Trophoblast cell (in vitro differentiated cells and primary cell): ENCODE data around the gene CHD1.

Source experiments
- DNase-seq, 2 donors: peaks; one replicate each; pipeline ENCODE4 v3.0.0-alpha.2; 2016
- H2AFZ ChIP-seq: 2 replicates; pipeline ENCODE4 v1.6.1; 2013; ENCODE audit warnings: low read length, moderate library complexity, mild to moderate bottlenecking; ENCODE audit not compliant: insufficient read depth, poor library complexity
- H2AK5ac ChIP-seq: 2 replicates; pipeline ENCODE4 v1.6.1; 2013; ENCODE audit warnings: mild to moderate bottlenecking, low read length
- H2BK120ac ChIP-seq: 2 replicates; pipeline ENCODE4 v1.6.1; 2013; ENCODE audit warnings: low read length, mild to moderate bottlenecking, moderate library complexity; ENCODE audit not compliant: insufficient read depth, poor library complexity
- H2BK12ac ChIP-seq: 2 replicates; pipeline ENCODE4 v1.6.1; 2013; ENCODE audit warnings: mild to moderate bottlenecking, low read length, moderate library complexity
- H2BK5ac ChIP-seq: 2 replicates; pipeline ENCODE4 v1.6.1; 2013; ENCODE audit warnings: low read length, low read depth, moderate library complexity, mild to moderate bottlenecking; ENCODE audit not compliant: poor library complexity
- H3K14ac ChIP-seq: 2 replicates; pipeline ENCODE4 v1.6.1; 2013; ENCODE audit warnings: mild to moderate bottlenecking, low read length
- H3K18ac ChIP-seq: 2 replicates; pipeline ENCODE4 v1.6.1; 2013; ENCODE audit warnings: mild to moderate bottlenecking, low read length
- H3K23ac ChIP-seq: 2 replicates; pipeline ENCODE4 v1.6.1; 2013; ENCODE audit warnings: low read length
- H3K27ac ChIP-seq: 2 replicates; pipeline ENCODE4 v1.5.1; 2013; ENCODE audit warnings: low read depth, mild to moderate bottlenecking, inconsistent platforms, low read length, moderate library complexity
- H3K27me3 ChIP-seq: 2 replicates; pipeline ENCODE4 v1.6.1; 2013; ENCODE audit warnings: inconsistent platforms, mild to moderate bottlenecking, low read length, moderate library complexity; ENCODE audit not compliant: insufficient read depth
- H3K36me3 ChIP-seq, 2 experiments: 1 replicate in 1 of 2; 2 replicates in 1 of 2; pipeline ENCODE4 v1.6.1; 2013; ENCODE audit warnings: low read length in 2 of 2, mild to moderate bottlenecking in 2 of 2, moderate library complexity in 1 of 2; ENCODE audit not compliant: insufficient read depth in 2 of 2, control insufficient read depth in 1 of 2
- H3K4ac ChIP-seq: 2 replicates; pipeline ENCODE4 v1.6.1; 2013; ENCODE audit warnings: low read depth, mild to moderate bottlenecking, low read length, moderate library complexity
- H3K4me1 ChIP-seq, 2 experiments: 1 replicate in 1 of 2; 2 replicates in 1 of 2; pipeline ENCODE4 v1.6.1; 2013; ENCODE audit warnings: low read length in 2 of 2, mild to moderate bottlenecking in 2 of 2, moderate library complexity in 1 of 2; ENCODE audit not compliant: insufficient read depth in 2 of 2, control insufficient read depth in 1 of 2
- H3K4me2 ChIP-seq: 2 replicates; pipeline ENCODE4 v1.6.1; 2013; ENCODE audit warnings: inconsistent platforms, mild to moderate bottlenecking, low read length, moderate library complexity
- H3K4me3 ChIP-seq: 2 replicates; pipeline ENCODE4 v1.5.1; 2013; ENCODE audit warnings: mild to moderate bottlenecking, low read depth, low read length, inconsistent platforms
- H3K79me1 ChIP-seq: one replicate; pipeline ENCODE4 v1.6.1; 2013; ENCODE audit warnings: low read length
- H3K79me2 ChIP-seq: 2 replicates; pipeline ENCODE4 v1.6.1; 2013; ENCODE audit warnings: low read length, mild to moderate bottlenecking; ENCODE audit not compliant: control insufficient read depth, insufficient read depth, poor library complexity
- H3K9ac ChIP-seq: 2 replicates; pipeline ENCODE4 v1.6.1; 2013; ENCODE audit warnings: mild to moderate bottlenecking, low read length
- H3K9me3 ChIP-seq: 2 replicates; pipeline ENCODE4 v1.6.1; 2013; ENCODE audit warnings: low read depth, mild to moderate bottlenecking, control low read depth, inconsistent platforms, low read length; ENCODE audit not compliant: insufficient read depth
- H4K12ac ChIP-seq: 2 replicates; pipeline ENCODE4 v1.6.1; 2013; ENCODE audit warnings: low read depth, mild to moderate bottlenecking, low read length, moderate library complexity
- H4K8ac ChIP-seq: 2 replicates; pipeline ENCODE4 v1.6.1; 2013; ENCODE audit warnings: low read depth, mild to moderate bottlenecking, low read length, moderate library complexity
- H4K91ac ChIP-seq: one replicate; pipeline ENCODE4 v1.6.1; 2013; ENCODE audit warnings: low read depth, mild to moderate bottlenecking, low read length, moderate library complexity
- WGBS: extraction: QIAGEN DNeasy Blood & Tissue Kit; methylation state at CpG from one replicate; pipeline ENCODE4 v1.1.7; 2013; ENCODE audit warnings: missing lambda C conversion rate; ENCODE audit not compliant: insufficient read length, insufficient coverage; ENCODE audit errors: extremely low coverage; 5-methylcytosine and 5-hydroxymethylcytosine counted together

CHD1 gene

GRCh38 chr5:98827161-98827560 lies 101.6 kb downstream of the CHD1 start:
- H3K4me3 ChIP-seq: no peak overlapping the region
- H2AK5ac ChIP-seq: no peak overlapping the region
- no peak overlapping the region for H3K4me2 ChIP-seq
- H2BK12ac ChIP-seq: no peak overlapping the region
- no peak overlapping the region for H3K14ac ChIP-seq
- H3K79me1 ChIP-seq: no peaks in the 10 kb centered on the region
- no peak overlapping the region for H3K4ac ChIP-seq
- no CpG with 5 or more reads among the region's 1 CpG for WGBS
- H3K9ac ChIP-seq: no peak overlapping the region
- DNase-seq: peak; percentile 3 to 68
- H3K9me3 ChIP-seq: no peaks in the 10 kb centered on the region
- no peak overlapping the region for H3K18ac ChIP-seq
- H3K27me3 ChIP-seq: no peaks in the 10 kb centered on the region
- no peaks in the 10 kb centered on the region for H3K36me3 ChIP-seq
- no peak overlapping the region for H4K12ac ChIP-seq
- H3K79me2 ChIP-seq: no peaks in the 10 kb centered on the region
- H3K27ac ChIP-seq: no peak overlapping the region
- no peak overlapping the region for H2BK120ac ChIP-seq
- no peak overlapping the region for H4K91ac ChIP-seq
- H2AFZ ChIP-seq: no peak overlapping the region
- H4K8ac ChIP-seq: no peak overlapping the region
- no peaks in the 10 kb centered on the region for H3K4me1 ChIP-seq
- H3K23ac ChIP-seq: no peak overlapping the region
- H2BK5ac ChIP-seq: no peak overlapping the region

- no CpG with 5 or more reads among the region's 4 CpGs for WGBS
- Histone ChIP-seq H3K36me3 (no peaks in the 10 kb centered on the region), H3K4me2 (no peak overlapping the region)
Observed at GRCh38 chr5:98825582-98826375, 103.0 kb downstream of the CHD1 start.

GRCh38 chr5:98816582-98817222 lies 112.1 kb downstream of the CHD1 start:
- no peak overlapping the region for H2AFZ ChIP-seq
- H2BK120ac ChIP-seq: no peak overlapping the region
- H3K14ac ChIP-seq: no peak overlapping the region
- H3K27ac ChIP-seq: no peak overlapping the region
- H3K4me2 ChIP-seq: no peak overlapping the region
- H3K9me3 ChIP-seq: no peaks in the 10 kb centered on the region
- no peak overlapping the region for H2BK5ac ChIP-seq
- no peak overlapping the region for H3K18ac ChIP-seq
- no peaks in the 10 kb centered on the region for H3K79me1 ChIP-seq
- no peak overlapping the region for H4K8ac ChIP-seq
- H4K91ac ChIP-seq: no peak overlapping the region
- H4K12ac ChIP-seq: no peak overlapping the region
- WGBS: no CpG with 5 or more reads among the region's 6 CpGs
- no peak overlapping the region for H2BK12ac ChIP-seq
- H3K4ac ChIP-seq: no peak overlapping the region
- H3K4me1 ChIP-seq: no peaks in the 10 kb centered on the region
- DNase-seq: peak in 1 of 2 donors; percentile 5
- no peaks in the 10 kb centered on the region for H3K79me2 ChIP-seq
- no peak overlapping the region for H3K4me3 ChIP-seq
- H3K27me3 ChIP-seq: no peaks in the 10 kb centered on the region
- no peak overlapping the region for H2AK5ac ChIP-seq
- H3K36me3 ChIP-seq: no peaks in the 10 kb centered on the region
- no peak overlapping the region for H3K23ac ChIP-seq
- no peak overlapping the region for H3K9ac ChIP-seq

More at GRCh38 chr5:98825582-98826375, 103.0 kb downstream of the CHD1 start:
- H3K4ac ChIP-seq: no peak overlapping the region
- H4K12ac ChIP-seq: no peak overlapping the region
- no peak overlapping the region for H3K23ac ChIP-seq
- H3K79me1 ChIP-seq: no peaks in the 10 kb centered on the region
- no peaks in the 10 kb centered on the region for H3K27me3 ChIP-seq
- H2BK5ac ChIP-seq: no peak overlapping the region
- H4K91ac ChIP-seq: no peak overlapping the region
- H3K9ac ChIP-seq: no peak overlapping the region
- H2BK120ac ChIP-seq: no peak overlapping the region
- no peak overlapping the region for H3K14ac ChIP-seq
- DNase-seq: no peak
- no peak overlapping the region for H3K4me3 ChIP-seq
- H3K4me1 ChIP-seq: no peaks in the 10 kb centered on the region
- no peak overlapping the region for H3K18ac ChIP-seq
- no peaks in the 10 kb centered on the region for H3K9me3 ChIP-seq
- no peak overlapping the region for H2AK5ac ChIP-seq
- H3K79me2 ChIP-seq: no peaks in the 10 kb centered on the region
- no peak overlapping the region for H2AFZ ChIP-seq
- H3K27ac ChIP-seq: no peak overlapping the region
- H4K8ac ChIP-seq: no peak overlapping the region
- H2BK12ac ChIP-seq: no peak overlapping the region

GRCh38 chr5:98813755-98814154 lies 115.1 kb downstream of the CHD1 start:
- Histone ChIP-seq H2AK5ac (no peak overlapping the region), H3K79me1 (no peaks in the 10 kb centered on the region), H3K18ac (no peak overlapping the region), H3K27me3 (no peaks in the 10 kb centered on the region), H3K4me1 (no peaks in the 10 kb centered on the region), H3K4me2 (no peak overlapping the region), H2BK120ac (no peak overlapping the region), H3K4me3 (no peak overlapping the region), H2AFZ (no peak overlapping the region), H3K4ac (no peak overlapping the region), H4K91ac (no peak overlapping the region), H3K9ac (no peak overlapping the region), H3K79me2 (no peaks in the 10 kb centered on the region), H3K14ac (no peak overlapping the region), H2BK12ac (no peak overlapping the region), H3K9me3 (no peaks in the 10 kb centered on the region), H4K12ac (no peak overlapping the region), H4K8ac (no peak overlapping the region), H3K36me3 (no peaks in the 10 kb centered on the region), H2BK5ac (no peak overlapping the region), H3K27ac (no peak overlapping the region), H3K23ac (no peak overlapping the region)
- DNase-seq: no peak
- WGBS: no CpG with 5 or more reads among the region's 3 CpGs
